OCI-LY7 (cell line): ENCODE measurements around the gene UGDH. TPM values are rescaled to one million over a fixed set of nuclear protein-coding genes. Genes with fewer than 3 reads are reported as not detected.

Experiments used
- BruUV-seq: library from RNA; stranded (reverse); fragments of 400-500 nt; replicated peaks from 2 replicates; lab custom pipeline; 2021; lab: Mats Ljungman, UMichigan
- CTCF ChIA-PET: fragments of 300-600 bp; sonication (Branson Sonifier 250); formaldehyde crosslinking; loops from one replicate; lab custom pipeline; 2022; ENCODE audit warnings: antibody characterized with exemption; ENCODE audit not compliant: unreplicated experiment; lab: Charles Lee
- POLR2A ChIA-PET: fragments of 300-600 bp; sonication (Branson Sonifier 250); formaldehyde crosslinking; loops from one replicate; lab custom pipeline; 2022; ENCODE audit warnings: antibody characterized with exemption; lab: Charles Lee
- DNase-seq: peaks from one replicate; pipeline ENCODE4 v3.0.0-alpha.2; 2015; ENCODE audit warnings: low spot score
- H2AFZ ChIP-seq: fragments of 200-600 bp; sonication (generic), shearing (Covaris generic); 2 replicates; pipeline ENCODE4 v1.6.1; 2014; ENCODE audit warnings: mild to moderate bottlenecking, antibody characterized with exemption, low read length, moderate library complexity
- H3K27ac ChIP-seq: fragments of 200-600 bp; sonication (generic); 2 replicates; pipeline ENCODE4 v1.5.1; 2014; ENCODE audit warnings: mixed run types, low read depth, mild to moderate bottlenecking, moderate library complexity, low read length, inconsistent platforms; ENCODE audit not compliant: poor library complexity, severe bottlenecking
- H3K36me3 ChIP-seq: fragments of 200-600 bp; sonication (generic); 2 replicates; pipeline ENCODE4 v1.6.1; 2014; ENCODE audit warnings: mild to moderate bottlenecking, antibody characterized with exemption, low read length, moderate library complexity, mixed read lengths; ENCODE audit not compliant: insufficient read depth
- H3K4me1 ChIP-seq: fragments of 200-600 bp; sonication (generic); 2 replicates; pipeline ENCODE4 v1.5.1; 2014; ENCODE audit warnings: mild to moderate bottlenecking, low read length; ENCODE audit not compliant: insufficient read depth, poor library complexity, severe bottlenecking
- H3K4me2 ChIP-seq: fragments of 200-600 bp; sonication (generic); 2 replicates; pipeline ENCODE4 v1.6.1; 2014; ENCODE audit warnings: mild to moderate bottlenecking, low read length
- H3K4me3 ChIP-seq: fragments of 200-600 bp; sonication (generic); 2 replicates; pipeline ENCODE4 v1.5.1; 2014; ENCODE audit warnings: mild to moderate bottlenecking, low read depth, low read length; ENCODE audit not compliant: poor library complexity, severe bottlenecking
- H3K79me2 ChIP-seq: fragments of 200-600 bp; sonication (generic); 2 replicates; pipeline ENCODE4 v1.6.1; 2016; ENCODE audit warnings: low read depth, mild to moderate bottlenecking, low read length, moderate library complexity, mixed read lengths; ENCODE audit not compliant: insufficient read depth
- H3K9me2 ChIP-seq: fragments of 200-600 bp; sonication (generic); 2 replicates; pipeline ENCODE4 v1.6.1; 2016; ENCODE audit warnings: mild to moderate bottlenecking, low read length, mixed read lengths; ENCODE audit not compliant: insufficient read depth
- H3K9me3 ChIP-seq: fragments of 200-600 bp; sonication (generic); 2 replicates; pipeline ENCODE4 v1.6.1; 2014; ENCODE audit warnings: mild to moderate bottlenecking, mixed run types, low read length, mixed read lengths
- H4K20me1 ChIP-seq: fragments of 200-600 bp; sonication (generic); 2 replicates; pipeline ENCODE4 v1.6.1; 2014; ENCODE audit warnings: mild to moderate bottlenecking, antibody characterized with exemption, low read length, moderate library complexity, mixed read lengths; ENCODE audit not compliant: insufficient read depth
- EZH2phosphoT487 ChIP-seq: fragments of 200-600 bp; sonication (generic); IDR thresholded peaks from 2 replicates; pipeline ENCODE4 v1.6.1; 2018; ENCODE audit warnings: low read depth, borderline replicate concordance, mild to moderate bottlenecking, mixed run types, antibody characterized with exemption, low read length, moderate library complexity, mixed read lengths
- intact Hi-C: fragments of 100-400 bp; cut with micrococcal nuclease; formaldehyde crosslinking; loops from one replicate; pipeline ENCODE4 v1.10.0; 2022; ENCODE audit not compliant: unreplicated experiment
- total RNA-seq, 2 experiments: library from RNA; depleted of rRNA in 1 of 2; stranded (reverse); fragments of >200 nt in 1 of 2; shearing (Covaris generic) in 1 of 2; gene quantifications; 2 replicates each; pipeline ENCODE4 v1.2.3, GENCODE V29; 2014 to 2022
- TF ChIP-seq, protein P1 (sequence below): fragments of 200-600 bp; sonication (generic); conservative IDR thresholded peaks from 2 replicates; pipeline ENCODE4 v1.5.1; 2014; ENCODE audit warnings: mild to moderate bottlenecking, antibody characterized with exemption, low read length, moderate library complexity, mixed read lengths

Gene UGDH
- total RNA-seq, 2 experiments from 2014 or later = 8.1 to 33.6 TPM

DNA sequence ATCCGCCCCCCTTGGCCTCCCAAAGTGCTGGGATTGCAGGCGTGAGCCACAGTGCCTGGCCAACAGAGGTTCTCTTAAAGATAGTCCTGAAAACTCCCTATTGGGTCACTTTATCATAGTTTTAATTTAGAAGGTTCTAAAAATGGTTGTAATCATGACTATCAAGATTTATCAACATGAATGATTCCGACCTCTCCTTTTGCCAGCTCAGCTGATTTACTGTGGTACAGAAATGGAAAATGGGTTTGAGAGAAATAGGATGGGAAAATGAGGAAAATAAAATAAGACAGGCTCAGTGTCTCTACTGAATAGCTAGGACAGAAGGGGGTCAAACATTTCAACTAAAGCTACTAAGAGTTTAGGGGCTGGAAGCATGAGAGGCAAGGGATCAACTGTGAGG is 28.2 kb upstream of the UGDH start:
- no peaks in the 10 kb centered on the region for H3K9me2 ChIP-seq
- H3K4me1 ChIP-seq = no peaks in the 10 kb centered on the region
- CTCF ChIA-PET = no interaction called here
- no peaks in the 10 kb centered on the region for H3K9me3 ChIP-seq
- no peak overlapping the region for H3K27ac ChIP-seq
- H3K4me3 ChIP-seq = no peak overlapping the region
- H4K20me1 ChIP-seq = no peaks in the 10 kb centered on the region
- no peak overlapping the region for H2AFZ ChIP-seq
- BruUV-seq = no TSS peak
- POLR2A ChIA-PET = interaction anchor here (0.6 to 0.9 kb wide), 3 partner anchors 9 to 86 kb away, joined by 3 read pairs; no protein-coding TSS in a partner anchor
- TF ChIP-seq EZH2phosphoT487 = no peak
- TF ChIP-seq, protein P1, sequence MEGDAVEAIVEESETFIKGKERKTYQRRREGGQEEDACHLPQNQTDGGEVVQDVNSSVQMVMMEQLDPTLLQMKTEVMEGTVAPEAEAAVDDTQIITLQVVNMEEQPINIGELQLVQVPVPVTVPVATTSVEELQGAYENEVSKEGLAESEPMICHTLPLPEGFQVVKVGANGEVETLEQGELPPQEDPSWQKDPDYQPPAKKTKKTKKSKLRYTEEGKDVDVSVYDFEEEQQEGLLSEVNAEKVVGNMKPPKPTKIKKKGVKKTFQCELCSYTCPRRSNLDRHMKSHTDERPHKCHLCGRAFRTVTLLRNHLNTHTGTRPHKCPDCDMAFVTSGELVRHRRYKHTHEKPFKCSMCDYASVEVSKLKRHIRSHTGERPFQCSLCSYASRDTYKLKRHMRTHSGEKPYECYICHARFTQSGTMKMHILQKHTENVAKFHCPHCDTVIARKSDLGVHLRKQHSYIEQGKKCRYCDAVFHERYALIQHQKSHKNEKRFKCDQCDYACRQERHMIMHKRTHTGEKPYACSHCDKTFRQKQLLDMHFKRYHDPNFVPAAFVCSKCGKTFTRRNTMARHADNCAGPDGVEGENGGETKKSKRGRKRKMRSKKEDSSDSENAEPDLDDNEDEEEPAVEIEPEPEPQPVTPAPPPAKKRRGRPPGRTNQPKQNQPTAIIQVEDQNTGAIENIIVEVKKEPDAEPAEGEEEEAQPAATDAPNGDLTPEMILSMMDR = no peak
- intact Hi-C loops = no loop called here
- H3K36me3 ChIP-seq = no peaks in the 10 kb centered on the region
- no peaks in the 10 kb centered on the region for H3K79me2 ChIP-seq
- DNase-seq = no peak
- no peak overlapping the region for H3K4me2 ChIP-seq

DNA sequence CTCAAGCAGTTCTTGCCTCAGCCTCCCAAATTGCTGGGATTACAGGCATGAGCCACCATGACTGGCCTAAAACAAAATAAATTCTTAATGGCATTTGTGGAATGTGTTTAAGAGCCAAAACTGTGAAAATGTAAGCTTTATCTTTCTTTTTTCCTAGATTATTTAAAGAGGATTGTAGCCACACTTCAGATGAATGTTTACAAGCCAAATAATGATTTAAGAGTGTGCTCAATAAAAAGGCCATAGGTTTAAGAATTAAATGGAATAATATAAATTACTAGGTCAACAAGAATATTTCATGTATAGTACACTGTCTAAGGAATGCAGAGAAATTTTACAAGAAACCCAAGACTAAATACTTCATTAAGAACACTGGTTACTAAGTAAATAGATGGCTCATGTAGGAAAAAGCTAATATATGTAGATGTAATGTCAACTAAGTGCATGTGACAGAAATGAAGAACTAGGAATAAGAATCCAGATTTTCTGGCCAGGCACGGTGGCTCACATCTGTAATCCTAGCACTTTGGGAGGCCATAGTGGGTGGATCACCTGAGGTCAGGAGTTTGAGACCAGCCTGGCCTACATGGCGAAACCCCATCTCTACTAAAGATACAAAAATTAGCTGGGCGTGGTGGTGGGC is 21.3 kb upstream of the UGDH start:
- H3K4me2 ChIP-seq = no peak overlapping the region
- no peaks in the 10 kb centered on the region for H3K4me1 ChIP-seq
- H3K79me2 ChIP-seq = no peaks in the 10 kb centered on the region
- no peak overlapping the region for H3K4me3 ChIP-seq
- no peak overlapping the region for H2AFZ ChIP-seq
- ChIA-PET POLR2A (interaction anchor here (0.6 to 1.5 kb wide), 4 partner anchors 10 to 477 kb away, joined by 3 to 6 read pairs (median 4); partner anchors contain the start of gene UGDH), CTCF (no interaction called here)
- H4K20me1 ChIP-seq = no peaks in the 10 kb centered on the region
- no peaks in the 10 kb centered on the region for H3K9me3 ChIP-seq
- no peak overlapping the region for H3K27ac ChIP-seq
- TF ChIP-seq, protein P1 = no peak
- TF ChIP-seq EZH2phosphoT487 = no peak
- no peak for DNase-seq
- H3K36me3 ChIP-seq = no peaks in the 10 kb centered on the region
- no TSS peak for BruUV-seq
- intact Hi-C loops = no loop called here
- H3K9me2 ChIP-seq = no peaks in the 10 kb centered on the region
